AG04449 (cell line): ENCODE data around the gene PDGFA.

ENCODE experiments used
- CTCF ChIA-PET: fragments of 350-600 bp; formaldehyde crosslinking; extraction: SDS; loops from one replicate; lab custom pipeline; 2021; ENCODE audit warnings: antibody characterized with exemption; lab: Yijun Ruan, JAX
- POLR2A ChIA-PET: fragments of 400-600, 350-600 bp; formaldehyde crosslinking; extraction: SDS; loops from one replicate; lab custom pipeline; 2020; ENCODE audit warnings: antibody characterized with exemption, inconsistent platforms; lab: Yijun Ruan, JAX
- DNase-seq: peaks from one replicate; pipeline ENCODE4 v3.0.0-alpha.2; 2010; ENCODE audit warnings: low read depth, low spot score
- H3K4me3 ChIP-seq: 2 replicates; pipeline ENCODE4 v1.5.1; 2011; ENCODE audit warnings: low read depth, mild to moderate bottlenecking, control low read depth, low read length
- TF ChIP-seq, protein P1 (sequence below): IDR thresholded peaks from one replicate; pipeline ENCODE4 v1.5.1; 2011; ENCODE audit warnings: mild to moderate bottlenecking, moderate library complexity, low read length, control low read depth, inconsistent platforms; ENCODE audit not compliant: insufficient read depth; ENCODE audit errors: missing control alignments

PDGFA gene

DNA sequence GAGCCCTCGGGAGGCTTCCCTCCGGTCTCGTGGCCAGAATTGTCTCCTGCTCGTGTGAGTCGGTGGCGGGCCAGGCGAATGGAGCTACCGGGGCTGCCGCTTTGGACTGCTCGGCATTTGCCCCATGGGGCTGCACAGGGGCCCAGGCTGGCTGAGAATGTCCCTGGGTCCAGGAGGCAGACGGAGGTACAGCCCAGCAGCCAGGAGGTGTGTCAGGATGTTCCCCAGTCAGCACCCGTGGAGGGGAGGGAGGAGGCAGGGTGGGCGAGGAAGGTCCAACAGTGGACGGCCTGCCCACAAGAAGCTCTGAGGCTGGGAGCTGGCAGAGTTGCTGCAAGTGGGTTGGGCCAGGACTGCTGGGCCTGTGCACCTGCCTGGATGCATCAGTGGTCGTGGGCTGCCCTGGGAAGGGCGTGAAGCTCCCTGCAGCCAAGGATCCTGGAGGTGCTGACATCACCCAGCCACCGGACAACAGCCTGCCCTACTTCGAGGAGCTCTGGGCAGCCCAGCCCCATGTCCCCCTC is 46.4 kb downstream of the PDGFA start:
- no peak overlapping the region for H3K4me3 ChIP-seq
- TF ChIP-seq, protein P1, sequence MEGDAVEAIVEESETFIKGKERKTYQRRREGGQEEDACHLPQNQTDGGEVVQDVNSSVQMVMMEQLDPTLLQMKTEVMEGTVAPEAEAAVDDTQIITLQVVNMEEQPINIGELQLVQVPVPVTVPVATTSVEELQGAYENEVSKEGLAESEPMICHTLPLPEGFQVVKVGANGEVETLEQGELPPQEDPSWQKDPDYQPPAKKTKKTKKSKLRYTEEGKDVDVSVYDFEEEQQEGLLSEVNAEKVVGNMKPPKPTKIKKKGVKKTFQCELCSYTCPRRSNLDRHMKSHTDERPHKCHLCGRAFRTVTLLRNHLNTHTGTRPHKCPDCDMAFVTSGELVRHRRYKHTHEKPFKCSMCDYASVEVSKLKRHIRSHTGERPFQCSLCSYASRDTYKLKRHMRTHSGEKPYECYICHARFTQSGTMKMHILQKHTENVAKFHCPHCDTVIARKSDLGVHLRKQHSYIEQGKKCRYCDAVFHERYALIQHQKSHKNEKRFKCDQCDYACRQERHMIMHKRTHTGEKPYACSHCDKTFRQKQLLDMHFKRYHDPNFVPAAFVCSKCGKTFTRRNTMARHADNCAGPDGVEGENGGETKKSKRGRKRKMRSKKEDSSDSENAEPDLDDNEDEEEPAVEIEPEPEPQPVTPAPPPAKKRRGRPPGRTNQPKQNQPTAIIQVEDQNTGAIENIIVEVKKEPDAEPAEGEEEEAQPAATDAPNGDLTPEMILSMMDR, result no peak
- ChIA-PET CTCF (interaction anchor here (1.1 kb wide), 1 partner anchor 9 kb away, joined by 3 read pairs; no protein-coding TSS in a partner anchor), POLR2A (interaction anchor here (0.8 kb wide), 1 partner anchor 9 kb away, joined by 4 read pairs; no protein-coding TSS in a partner anchor)
- DNase-seq, result no peak

DNA sequence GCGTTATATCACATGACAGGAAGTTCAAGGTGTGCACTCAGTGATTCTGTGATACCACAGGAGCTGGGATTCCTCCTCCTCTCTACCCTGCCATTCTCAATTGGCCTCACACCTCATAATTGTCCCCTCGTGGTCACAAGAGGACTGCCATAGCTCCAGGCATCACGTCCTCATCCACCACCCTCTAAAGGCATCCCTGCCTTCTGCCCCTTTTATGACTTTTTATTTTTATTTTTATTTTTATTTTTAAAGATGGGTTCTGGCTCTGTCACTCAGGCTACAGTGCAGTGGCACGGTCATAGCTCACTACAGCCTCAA is 47.0 kb downstream of the PDGFA start:
- no peak for DNase-seq
- no peak overlapping the region for H3K4me3 ChIP-seq
- TF ChIP-seq, protein P1, result no peak
- POLR2A ChIA-PET, result interaction anchor here (0.6 to 1.3 kb wide), 3 partner anchors 12 to 44 kb away, joined by 3 to 7 read pairs (median 3); no protein-coding TSS in a partner anchor
- CTCF ChIA-PET, result no interaction called here

DNA sequence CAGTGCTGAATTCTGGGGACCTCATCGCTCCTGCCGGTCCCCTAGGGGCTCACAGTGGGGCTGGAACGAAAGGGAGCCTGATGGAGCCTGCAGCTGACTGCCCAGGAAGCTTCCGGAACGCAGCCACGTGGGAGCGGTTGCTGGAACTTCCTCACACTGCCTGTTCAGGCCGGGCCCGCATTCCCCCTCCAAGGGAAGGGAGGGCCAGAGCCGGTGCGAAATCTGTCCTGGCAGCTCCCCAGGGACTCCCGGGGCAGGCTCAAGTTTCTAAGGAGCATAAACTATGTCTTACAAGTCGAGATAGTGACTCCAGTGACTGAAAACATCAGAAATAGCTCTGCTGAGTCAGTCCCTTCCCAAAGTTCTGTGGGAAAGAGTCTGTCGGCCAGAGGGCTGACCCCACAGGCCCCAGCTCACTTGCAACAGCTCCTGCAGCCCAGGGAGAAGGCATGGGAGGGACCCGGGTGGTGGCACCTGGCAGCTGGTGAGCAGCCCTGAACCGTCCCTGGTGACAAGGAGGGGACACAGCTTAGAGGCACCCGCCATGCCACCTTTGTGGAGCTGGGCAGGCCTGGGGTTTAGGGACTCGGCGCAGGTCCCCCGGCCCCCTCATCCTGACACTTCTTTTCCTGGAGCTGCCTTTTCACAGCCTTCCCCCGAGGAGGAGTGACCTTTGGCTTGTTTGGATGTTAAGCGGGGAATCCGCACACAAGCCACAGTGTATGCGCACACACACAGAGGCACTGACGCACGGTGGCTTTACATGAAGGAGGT is 47.6 kb downstream of the PDGFA start:
- ChIA-PET CTCF (no interaction called here), POLR2A (interaction anchor here (0.6 to 1.3 kb wide), 3 partner anchors 11 to 44 kb away, joined by 3 to 7 read pairs (median 3); no protein-coding TSS in a partner anchor)
- TF ChIP-seq, protein P1, result no peak
- H3K4me3 ChIP-seq, result no peak overlapping the region
- peak; percentile 89 for DNase-seq

DNA sequence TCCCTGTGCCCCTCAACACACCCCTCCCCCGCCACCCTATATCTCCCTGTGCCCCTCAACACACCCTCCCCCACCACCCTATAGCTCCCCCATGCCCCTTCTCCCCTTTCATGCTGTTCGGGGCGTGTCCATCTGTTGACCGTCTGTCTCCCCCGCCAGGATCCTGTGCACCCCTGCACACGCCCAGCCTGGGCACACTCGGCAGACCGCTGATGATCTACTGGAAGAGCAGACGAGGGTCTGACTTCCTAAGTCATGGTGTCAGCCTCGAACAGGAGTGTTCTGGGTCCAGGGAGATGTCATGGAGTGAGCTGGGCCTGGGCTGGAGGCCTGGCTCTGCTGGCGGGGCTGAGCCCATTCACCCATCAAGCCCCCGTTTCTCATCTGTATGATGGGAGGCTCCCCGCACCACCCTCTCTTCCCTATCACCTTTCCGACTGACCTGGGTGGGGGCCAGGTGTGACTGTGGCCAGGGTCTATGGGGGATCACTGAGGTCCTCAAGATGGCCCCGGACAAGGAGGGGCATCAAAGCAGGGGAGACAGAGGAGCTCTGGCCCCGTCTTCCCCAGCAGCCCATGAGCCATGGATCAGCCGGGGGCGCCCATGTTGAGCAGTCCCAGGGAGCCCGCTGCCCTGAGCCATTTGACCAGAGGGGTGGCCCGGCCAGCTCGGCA is 48.3 kb downstream of the PDGFA start:
- ChIA-PET POLR2A (interaction anchor here (1.3 kb wide), 1 partner anchor 10 kb away, joined by 7 read pairs; no protein-coding TSS in a partner anchor), CTCF (no interaction called here)
- H3K4me3 ChIP-seq, result no peak overlapping the region
- TF ChIP-seq, protein P1, result no peak
- DNase-seq, result no peak

DNA sequence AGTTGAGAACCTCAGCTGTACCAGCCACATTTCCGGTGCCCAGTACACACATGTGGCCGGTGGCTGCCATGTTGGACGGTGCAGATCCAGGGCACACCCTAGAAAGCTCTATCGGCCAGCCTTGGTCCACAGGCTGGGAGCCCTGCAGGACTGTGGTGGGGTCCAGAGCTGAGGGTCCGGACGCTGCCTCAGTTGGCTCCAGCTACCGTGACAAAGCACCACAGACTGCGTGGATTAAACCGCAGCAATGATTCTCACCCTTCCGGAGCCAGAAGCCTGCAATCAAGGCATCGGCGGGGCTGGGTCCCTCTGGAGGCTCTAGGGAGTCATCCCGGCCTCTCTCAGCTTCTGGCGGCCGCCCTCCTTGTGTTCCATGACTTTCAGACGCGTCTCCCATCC is 50.1 kb downstream of the PDGFA start:
- TF ChIP-seq, protein P1, result no peak
- no peak overlapping the region for H3K4me3 ChIP-seq
- ChIA-PET POLR2A (no interaction called here), CTCF (no interaction called here)
- DNase-seq, result no peak
